H9 (cell line): ENCODE results near the gene ADGRG4. TPM values are rescaled to one million over a fixed set of nuclear protein-coding genes. Genes with fewer than 3 reads are reported as not detected.

ENCODE experiments used
- DNase-seq: peaks from one replicate; pipeline ENCODE4 v3.0.0-alpha.2; 2017
- H2AFZ ChIP-seq: one replicate; pipeline ENCODE4 v1.6.1; 2013; ENCODE audit warnings: mild to moderate bottlenecking, low read length, control low read depth, moderate library complexity
- H2AK5ac ChIP-seq: 2 replicates; pipeline ENCODE4 v1.6.1; 2013; ENCODE audit warnings: low read length, control low read depth, mixed read lengths; ENCODE audit not compliant: insufficient read length
- H2BK120ac ChIP-seq: one replicate; pipeline ENCODE4 v1.6.1; 2013; ENCODE audit warnings: low read depth, mild to moderate bottlenecking, low read length, control low read depth, inconsistent platforms; ENCODE audit not compliant: poor library complexity, severe bottlenecking
- H2BK12ac ChIP-seq: 2 replicates; pipeline ENCODE4 v1.6.1; 2013; ENCODE audit warnings: low read length, control low read depth, mixed read lengths, low read depth; ENCODE audit not compliant: insufficient read length
- H2BK15ac ChIP-seq: 2 replicates; pipeline ENCODE4 v1.6.1; 2013; ENCODE audit warnings: low read depth, low read length, control low read depth
- H2BK20ac ChIP-seq: one replicate; pipeline ENCODE4 v1.6.1; 2013; ENCODE audit warnings: low read depth, mild to moderate bottlenecking, low read length, control low read depth, inconsistent platforms; ENCODE audit not compliant: poor library complexity, severe bottlenecking
- H2BK5ac ChIP-seq: 2 replicates; pipeline ENCODE4 v1.6.1; 2013; ENCODE audit warnings: low read length, control low read depth, mixed read lengths; ENCODE audit not compliant: insufficient read length
- H3K14ac ChIP-seq: 2 replicates; pipeline ENCODE4 v1.6.1; 2013; ENCODE audit warnings: low read length, control low read depth; ENCODE audit not compliant: insufficient read depth
- H3K18ac ChIP-seq: 2 replicates; pipeline ENCODE4 v1.6.1; 2013; ENCODE audit warnings: low read depth, mild to moderate bottlenecking, mixed read lengths, low read length, control low read depth; ENCODE audit not compliant: insufficient read length
- H3K23ac ChIP-seq: 2 replicates; pipeline ENCODE4 v1.6.1; 2013; ENCODE audit warnings: low read length, control low read depth, mixed read lengths, low read depth; ENCODE audit not compliant: insufficient read length
- H3K23me2 ChIP-seq: 2 replicates; pipeline ENCODE4 v1.6.1; 2013; ENCODE audit warnings: low read depth, mild to moderate bottlenecking, mixed read lengths, low read length, control low read depth; ENCODE audit not compliant: insufficient read length, poor library complexity, severe bottlenecking
- H3K27ac ChIP-seq: 2 replicates; pipeline ENCODE4 v1.5.1; 2013; ENCODE audit warnings: low read length, control low read depth, mixed read lengths, low read depth; ENCODE audit not compliant: insufficient read length
- H3K27me3 ChIP-seq: 2 replicates; pipeline ENCODE4 v1.6.1; 2013; ENCODE audit warnings: low read length, control low read depth, inconsistent platforms; ENCODE audit not compliant: insufficient read depth
- H3K4ac ChIP-seq: 2 replicates; pipeline ENCODE4 v1.6.1; 2013; ENCODE audit warnings: low read depth, mild to moderate bottlenecking, control low read depth, inconsistent platforms, low read length, moderate library complexity
- H3K4me1 ChIP-seq: 2 replicates; pipeline ENCODE4 v1.6.1; 2013; ENCODE audit warnings: low read length, control low read depth, inconsistent platforms; ENCODE audit not compliant: insufficient read depth
- H3K4me2 ChIP-seq: 2 replicates; pipeline ENCODE4 v1.6.1; 2013; ENCODE audit warnings: low read length, control low read depth, mixed read lengths; ENCODE audit not compliant: insufficient read length, insufficient read depth
- H3K56ac ChIP-seq: 2 replicates; pipeline ENCODE4 v1.6.1; 2013; ENCODE audit warnings: low read depth, mild to moderate bottlenecking, mixed read lengths, low read length, control low read depth; ENCODE audit not compliant: insufficient read length
- H3K79me1 ChIP-seq: 2 replicates; pipeline ENCODE4 v1.6.1; 2013; ENCODE audit warnings: low read depth, mild to moderate bottlenecking, moderate library complexity, low read length, control low read depth, inconsistent platforms; ENCODE audit not compliant: insufficient read depth, poor library complexity, severe bottlenecking
- H3K79me2 ChIP-seq: 2 replicates; pipeline ENCODE4 v1.6.1; 2013; ENCODE audit warnings: low read length, control low read depth, inconsistent platforms; ENCODE audit not compliant: insufficient read depth
- H3K9ac ChIP-seq: 2 replicates; pipeline ENCODE4 v1.6.1; 2013; ENCODE audit warnings: low read length, control low read depth, mixed read lengths; ENCODE audit not compliant: insufficient read length; ENCODE audit errors: extremely low read depth
- H3K9me3 ChIP-seq: one replicate; pipeline ENCODE4 v1.6.1; 2013; ENCODE audit warnings: low read depth, low read length, inconsistent platforms; ENCODE audit not compliant: control insufficient read depth
- H3T11ph ChIP-seq: one replicate; pipeline ENCODE4 v1.6.1; 2013; ENCODE audit warnings: mild to moderate bottlenecking, low read length, control low read depth, inconsistent platforms
- H4K20me1 ChIP-seq: one replicate; pipeline ENCODE4 v1.6.1; 2013; ENCODE audit not compliant: control insufficient read depth, insufficient read length, insufficient read depth
- H4K5ac ChIP-seq: 2 replicates; pipeline ENCODE4 v1.6.1; 2013; ENCODE audit warnings: low read depth, mild to moderate bottlenecking, mixed read lengths, low read length, control low read depth; ENCODE audit not compliant: insufficient read length
- H4K8ac ChIP-seq: replicated peaks from 2 replicates; pipeline ENCODE4 v1.6.1; 2013; ENCODE audit warnings: low read length, control low read depth, mixed read lengths, low read depth; ENCODE audit not compliant: insufficient read length
- H4K91ac ChIP-seq: 2 replicates; pipeline ENCODE4 v1.6.1; 2013; ENCODE audit warnings: low read depth, mild to moderate bottlenecking, moderate library complexity, mixed read lengths, low read length, control low read depth; ENCODE audit not compliant: insufficient read length
- H3K27ac Mint-ChIP-seq, 3 experiments: 2 replicates in 2 of 3; 3 replicates in 1 of 3; pipeline ENCODE4 v1.8.0; 2020 to 2021; ENCODE audit warnings: mixed read lengths in 3 of 3, mild to moderate bottlenecking in 1 of 3, moderate library complexity in 1 of 3
- H3K27me3 Mint-ChIP-seq: 2 replicates; pipeline ENCODE4 v1.8.0; 2021; ENCODE audit warnings: low read depth, mild to moderate bottlenecking, moderate library complexity, mixed read lengths
- H3K36me3 Mint-ChIP-seq, 3 experiments: 2 replicates in 2 of 3; 3 replicates in 1 of 3; pipeline ENCODE4 v1.8.0; 2020 to 2021; ENCODE audit warnings: low read depth in 3 of 3, mixed read lengths in 3 of 3; ENCODE audit not compliant: insufficient read depth in 1 of 3
- H3K4me1 Mint-ChIP-seq, 2 experiments: 2 replicates each; pipeline ENCODE4 v1.8.0; 2020; ENCODE audit warnings: mixed read lengths in 2 of 2
- H3K4me3 Mint-ChIP-seq, 2 experiments: 2 replicates in 1 of 2; 3 replicates in 1 of 2; pipeline ENCODE4 v1.8.0; 2020 to 2021; ENCODE audit warnings: mild to moderate bottlenecking in 2 of 2, mixed read lengths in 2 of 2, moderate library complexity in 1 of 2
- H3K9me3 Mint-ChIP-seq, 2 experiments: 2 replicates in 1 of 2; 3 replicates in 1 of 2; pipeline ENCODE4 v1.8.0; 2020; ENCODE audit warnings: mild to moderate bottlenecking in 2 of 2, mixed read lengths in 2 of 2, moderate library complexity in 1 of 2
- CTCF ChIP-seq: fragments of 200-600 bp; sonication (generic); conservative IDR thresholded peaks from 3 replicates; pipeline ENCODE4 v1.8.0; 2021; ENCODE audit warnings: antibody characterized with exemption, mild to moderate bottlenecking
- WGBS: extraction: QIAGEN DNeasy Blood & Tissue Kit; methylation state at CpG from one replicate; pipeline ENCODE4 v1.1.7; 2013; ENCODE audit warnings: missing lambda C conversion rate, low lambda C conversion rate, mixed read lengths; ENCODE audit not compliant: insufficient read length; ENCODE audit errors: extremely low coverage; 5-methylcytosine and 5-hydroxymethylcytosine counted together
- total RNA-seq: library from RNA; stranded (reverse); gene quantifications from 2 replicates; pipeline ENCODE4 v1.2.1, GENCODE V29; 2021

Gene ADGRG4
- total RNA-seq, 1 experiment from 2014 or later, result not detected

- peaks cover 56 to 65% of the 10 kb centered on the region in 2 experiments for H3K9me3 Mint-ChIP-seq
- Histone ChIP-seq H3T11ph (no peak overlapping the region), H3K4me1 (no peaks in the 10 kb centered on the region)
Observed at GRCh38 chrX:136292656-136293055, 8.1 kb upstream of the ADGRG4 start.

More at GRCh38 chrX:136292656-136293055, 8.1 kb upstream of the ADGRG4 start:
- H3K9me3 ChIP-seq, result peaks cover 19% of the 10 kb centered on the region
- peaks cover 0 to 4% (median 0%) of the 10 kb centered on the region in 3 experiments; a peak in 2 of 7 replicates for H3K36me3 Mint-ChIP-seq
- no peak overlapping the region for H3K14ac ChIP-seq
- H3K56ac ChIP-seq, result no peak overlapping the region
- H3K79me2 ChIP-seq, result no peaks in the 10 kb centered on the region
- no peak overlapping the region for H3K4me3 Mint-ChIP-seq
- no peak overlapping the region for H3K18ac ChIP-seq
- H3K23me2 ChIP-seq, result no peaks in the 10 kb centered on the region
- H4K5ac ChIP-seq, result no peak overlapping the region
- no peak overlapping the region for H2BK5ac ChIP-seq
- no peak overlapping the region for H3K4ac ChIP-seq
- no peak for TF ChIP-seq CTCF
- no peak overlapping the region for H3K9ac ChIP-seq
- DNase-seq, result no peak
- H3K27ac Mint-ChIP-seq, result no peak overlapping the region
- H3K27ac ChIP-seq, result no peak overlapping the region
- H3K4me2 ChIP-seq, result no peak overlapping the region
- no peak overlapping the region for H2BK12ac ChIP-seq
- no peaks in the 10 kb centered on the region for H4K20me1 ChIP-seq
- no peak overlapping the region for H4K91ac ChIP-seq
- H4K8ac ChIP-seq, result no peak overlapping the region
- no peaks in the 10 kb centered on the region for H3K27me3 ChIP-seq
- WGBS, result no CpG with 5 or more reads among the region's 2 CpGs
- H3K23ac ChIP-seq, result no peak overlapping the region
- no peak overlapping the region for H2BK15ac ChIP-seq
- no peak overlapping the region for H2AFZ ChIP-seq
- no peak overlapping the region for H2BK20ac ChIP-seq
- no peak overlapping the region for H2AK5ac ChIP-seq
- no peak overlapping the region for H2BK120ac ChIP-seq
- H3K4me1 Mint-ChIP-seq, result peaks cover 0 to 4% of the 10 kb centered on the region in 2 experiments; a peak in 1 of 4 replicates
- no peaks in the 10 kb centered on the region for H3K79me1 ChIP-seq
- H3K27me3 Mint-ChIP-seq, result no peaks in the 10 kb centered on the region; the same call in none of the 2 replicates
